Activated T-cell treated with anti-CD3 and anti-CD28 coated beads, Interleukin-2, amount 50 U/mL, for 4 hours (primary cell): ENCODE results near the gene MUC21. TPM values are rescaled to one million over a fixed set of nuclear protein-coding genes. Genes with fewer than 3 reads are reported as not detected.

Source experiments
- ATAC-seq, 2 donors: fragments of 200-7000 bp; cut with Tn5 transposase; one replicate each; pipeline ENCODE4 v1.10.0; 2021
- DNase-seq: peaks from one replicate; pipeline ENCODE4 v3.0.0-alpha.2; 2020
- H3K27me3 Mint-ChIP-seq: one replicate; pipeline ENCODE4 v1.8.0; 2021; ENCODE audit warnings: low read depth, mixed read lengths
- H3K36me3 Mint-ChIP-seq: one replicate; pipeline ENCODE4 v1.8.0; 2022; ENCODE audit warnings: mixed read lengths; ENCODE audit not compliant: insufficient read depth
- H3K4me1 Mint-ChIP-seq: one replicate; pipeline ENCODE4 v1.8.0; 2021; ENCODE audit warnings: low read depth, mixed read lengths
- H3K4me3 Mint-ChIP-seq: one replicate; pipeline ENCODE4 v1.8.0; 2021; ENCODE audit warnings: mild to moderate bottlenecking, moderate library complexity, mixed read lengths
- H3K9me3 Mint-ChIP-seq: one replicate; pipeline ENCODE4 v1.8.0; 2021; ENCODE audit warnings: mixed read lengths
- total RNA-seq, 3 donors: library from RNA; stranded (reverse); gene quantifications; one replicate each; pipeline ENCODE4 v1.2.1, GENCODE V29; 2021

MUC21 gene
- total RNA-seq = not detected

DNA sequence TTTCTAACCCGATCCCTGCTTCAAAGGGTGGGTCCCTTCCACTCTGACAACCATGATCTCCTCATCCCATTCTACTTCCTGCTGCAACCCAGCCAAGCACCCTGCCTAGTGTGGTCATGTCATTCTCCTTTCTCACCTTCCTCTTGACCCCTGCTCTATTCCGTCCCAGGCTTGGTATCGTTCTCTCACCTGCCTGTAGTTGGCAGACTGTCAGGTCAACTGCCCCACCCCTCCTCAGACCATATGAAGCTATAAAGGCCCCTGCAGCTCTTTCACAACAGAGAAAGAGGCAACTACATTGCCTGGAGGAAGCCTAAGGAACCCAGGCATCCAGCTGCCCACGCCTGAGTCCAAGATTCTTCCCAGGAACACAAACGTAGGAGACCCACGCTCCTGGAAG lies at the start of gene MUC21:
Gene MUC21 (plus strand): TSS at position 280 of the 400 bp plus-strand sequence. CDS start 241 bp downstream, outside the sequence.
- H3K36me3 Mint-ChIP-seq = no peaks in the 10 kb centered on the region
- DNase-seq = no peak
- peaks cover 28% of the 10 kb centered on the region for H3K27me3 Mint-ChIP-seq
- no peaks in the 10 kb centered on the region for H3K9me3 Mint-ChIP-seq
- ATAC-seq = no peak
- no peak within 1 kb of the TSS for H3K4me3 Mint-ChIP-seq
- H3K4me1 Mint-ChIP-seq = no peaks in the 10 kb centered on the region

DNA sequence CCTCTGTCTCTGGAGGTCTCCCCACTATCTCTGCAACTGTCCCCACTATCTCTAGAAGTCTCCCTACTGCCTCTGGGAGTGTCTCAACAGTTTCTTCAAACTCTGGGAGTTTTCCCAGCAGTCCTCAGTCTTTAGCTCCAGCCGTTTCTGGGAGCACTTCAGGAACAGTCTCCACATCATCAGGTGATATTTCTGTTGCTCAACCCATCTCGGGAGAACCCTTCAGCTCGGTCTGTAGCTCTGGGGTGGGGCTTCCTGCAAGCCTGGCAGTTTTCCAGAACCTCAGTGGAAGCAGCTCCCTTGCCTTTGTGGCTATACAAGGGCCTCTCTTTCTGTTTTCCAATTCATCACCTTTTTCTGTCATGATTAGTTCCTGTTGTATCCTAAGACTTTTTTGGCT lies 48.5 kb upstream of the MUC21 start:
- no peaks in the 10 kb centered on the region for H3K36me3 Mint-ChIP-seq
- no peaks in the 10 kb centered on the region for H3K4me1 Mint-ChIP-seq
- DNase-seq (no peak), ATAC-seq (no peak)
- H3K4me3 Mint-ChIP-seq = no peak overlapping the region
- peaks cover 17% of the 10 kb centered on the region for H3K27me3 Mint-ChIP-seq
- no peaks in the 10 kb centered on the region for H3K9me3 Mint-ChIP-seq

DNA sequence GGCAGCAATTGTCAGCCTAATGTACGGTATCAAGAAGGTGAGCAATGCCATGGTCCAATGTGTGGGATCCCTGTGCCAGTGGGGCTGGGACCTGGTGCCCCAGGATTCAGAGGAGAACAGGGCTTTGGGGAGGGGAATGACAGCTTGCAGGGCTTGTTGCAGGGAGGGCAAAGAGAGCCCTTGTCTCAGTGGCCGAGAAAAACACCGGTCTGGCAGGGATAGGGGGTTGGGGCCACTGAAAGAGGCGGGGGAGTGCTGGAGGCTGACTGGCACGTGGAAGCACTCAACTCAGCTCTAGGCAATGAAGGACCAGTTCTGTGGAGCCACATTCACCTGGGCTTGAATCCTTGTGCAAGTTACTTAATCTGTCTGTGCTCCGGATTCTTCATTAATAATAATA lies 46.3 kb upstream of the MUC21 start:
- no peak overlapping the region for H3K4me3 Mint-ChIP-seq
- H3K4me1 Mint-ChIP-seq = no peaks in the 10 kb centered on the region
- no peak for ATAC-seq
- H3K27me3 Mint-ChIP-seq = peaks cover 34% of the 10 kb centered on the region
- no peaks in the 10 kb centered on the region for H3K9me3 Mint-ChIP-seq
- no peak for DNase-seq
- H3K36me3 Mint-ChIP-seq = no peaks in the 10 kb centered on the region

DNA sequence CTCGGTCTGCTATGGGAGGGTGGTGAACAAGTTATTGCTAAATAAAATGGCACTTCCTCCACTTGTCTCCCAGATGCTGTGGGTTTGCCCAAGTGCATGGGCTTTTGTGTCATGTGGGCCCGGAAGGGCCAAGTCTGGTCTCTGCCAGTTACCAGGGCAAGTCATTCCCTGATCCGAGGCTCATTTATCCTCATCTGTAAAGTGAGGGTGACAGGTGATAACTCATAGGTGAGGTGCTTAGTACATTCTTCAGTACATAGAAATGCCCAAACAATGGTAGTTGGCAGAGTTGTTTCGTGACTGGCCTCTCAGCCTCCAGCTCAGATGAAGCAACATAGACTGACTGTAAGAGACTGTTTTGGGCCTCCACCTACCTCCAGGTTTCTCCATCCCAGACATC lies 44.8 kb upstream of the MUC21 start:
- no peaks in the 10 kb centered on the region for H3K4me1 Mint-ChIP-seq
- H3K4me3 Mint-ChIP-seq = no peak overlapping the region
- no peaks in the 10 kb centered on the region for H3K36me3 Mint-ChIP-seq
- DNase-seq (no peak), ATAC-seq (no peak)
- H3K9me3 Mint-ChIP-seq = no peaks in the 10 kb centered on the region
- peaks cover 48% of the 10 kb centered on the region for H3K27me3 Mint-ChIP-seq

DNA sequence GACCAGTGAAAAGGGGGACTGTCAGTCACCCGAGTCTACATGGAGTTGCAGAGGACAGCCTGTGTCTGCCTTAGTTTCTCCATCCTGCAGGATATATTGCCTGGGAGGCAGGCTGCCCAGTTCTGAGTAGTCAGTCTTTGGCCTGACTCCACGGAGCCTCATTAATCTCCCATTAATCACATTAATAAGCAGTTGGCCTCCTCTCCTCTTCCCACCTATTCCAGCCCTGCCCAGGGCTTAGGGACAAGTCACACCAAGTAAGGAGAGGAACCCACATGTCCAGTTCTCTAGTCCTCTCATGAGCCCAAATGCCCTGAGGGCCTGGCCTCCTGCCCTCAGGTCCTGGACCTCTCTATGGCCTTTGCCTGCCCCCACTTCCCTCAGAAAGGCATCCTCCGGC lies 44.0 kb upstream of the MUC21 start:
- Mint-ChIP-seq H3K4me1 (no peaks in the 10 kb centered on the region), H3K4me3 (no peak overlapping the region)
- DNase-seq = no peak

DNA sequence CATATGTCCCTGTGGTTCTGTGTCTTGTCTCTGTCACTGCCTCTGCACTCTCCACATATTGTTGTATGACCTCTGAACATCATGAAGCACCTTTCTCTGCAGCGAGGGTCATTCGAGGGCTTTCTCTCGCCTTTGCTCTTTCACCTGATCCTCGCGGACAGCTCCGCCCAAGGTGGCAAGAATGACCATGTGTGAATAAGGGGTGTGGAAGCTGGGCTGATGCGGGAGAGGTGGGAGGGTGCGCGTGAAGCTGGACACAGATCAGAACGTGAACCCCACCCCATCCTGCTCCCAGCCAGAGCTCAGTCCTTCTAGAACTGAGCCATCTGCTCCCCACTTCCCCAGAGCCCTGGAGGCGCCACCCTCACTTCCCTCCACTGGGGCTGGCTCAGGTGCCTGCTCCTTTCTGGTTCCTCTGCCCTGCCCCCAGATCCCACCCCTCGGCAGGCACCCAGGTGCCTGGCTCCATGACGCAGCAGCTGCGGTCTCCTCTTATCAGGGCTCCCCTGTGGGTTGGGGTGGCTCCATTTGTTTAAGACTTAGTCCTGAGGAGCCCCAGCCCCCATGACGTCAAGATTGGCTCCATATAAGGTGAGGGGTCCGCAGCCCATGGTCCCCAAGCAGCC lies 43.0 kb upstream of the MUC21 start, which contains the start of gene MUCL3:
Gene MUCL3 (plus strand): TSS at position 613 of the 626 bp plus-strand sequence. CDS start 27 bp downstream, outside the sequence.
- no peaks in the 10 kb centered on the region for H3K9me3 Mint-ChIP-seq
- H3K27me3 Mint-ChIP-seq = peaks cover 60% of the 10 kb centered on the region
- ATAC-seq = no peak
- H3K36me3 Mint-ChIP-seq = no peaks in the 10 kb centered on the region
- no peak for DNase-seq
- no peak within 1 kb of the TSS for H3K4me3 Mint-ChIP-seq
- H3K4me1 Mint-ChIP-seq = no peaks in the 10 kb centered on the region

More for the DNA sequence above, 44.0 kb upstream of the MUC21 start:
- ATAC-seq = no peak
- Mint-ChIP-seq H3K9me3 (no peaks in the 10 kb centered on the region), H3K27me3 (peaks cover 53% of the 10 kb centered on the region), H3K36me3 (no peaks in the 10 kb centered on the region)

DNA sequence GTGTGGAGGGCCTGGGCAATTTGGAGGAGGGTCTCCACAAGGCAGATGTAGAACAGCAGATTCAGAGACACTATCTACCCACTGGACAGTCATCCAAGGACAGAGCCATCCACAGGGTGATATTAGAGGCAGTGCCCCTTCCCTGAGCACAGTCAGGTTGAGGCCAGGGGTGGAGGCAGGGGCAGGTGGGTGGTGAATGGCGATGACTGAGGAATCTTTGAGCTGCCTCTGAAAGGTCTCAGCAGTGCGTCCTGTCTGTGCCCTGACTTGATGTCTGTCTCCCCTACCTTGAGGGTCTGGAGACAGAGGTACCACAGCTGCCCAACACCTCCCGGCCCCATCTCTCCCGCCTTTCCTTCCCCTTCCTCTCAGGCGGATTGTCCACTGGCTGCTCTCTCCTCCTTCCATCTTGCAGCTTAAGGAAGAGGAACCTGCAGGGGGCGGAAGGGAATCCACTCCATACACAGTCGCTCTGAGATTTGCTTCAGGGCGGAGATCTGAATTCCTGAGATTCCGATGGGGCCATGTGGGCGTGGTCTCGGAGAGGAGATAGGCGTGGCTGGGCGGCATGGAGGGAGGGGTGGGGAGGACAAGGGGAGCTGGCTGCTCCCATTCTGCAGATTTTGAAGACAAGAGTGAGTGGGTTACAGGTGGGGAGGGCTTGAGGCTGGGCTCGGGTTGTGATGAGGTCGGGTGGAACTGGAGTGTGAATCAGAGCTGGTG lies 41.0 kb upstream of the MUC21 start:
- DNase-seq = no peak
- H3K9me3 Mint-ChIP-seq = no peaks in the 10 kb centered on the region

DNA sequence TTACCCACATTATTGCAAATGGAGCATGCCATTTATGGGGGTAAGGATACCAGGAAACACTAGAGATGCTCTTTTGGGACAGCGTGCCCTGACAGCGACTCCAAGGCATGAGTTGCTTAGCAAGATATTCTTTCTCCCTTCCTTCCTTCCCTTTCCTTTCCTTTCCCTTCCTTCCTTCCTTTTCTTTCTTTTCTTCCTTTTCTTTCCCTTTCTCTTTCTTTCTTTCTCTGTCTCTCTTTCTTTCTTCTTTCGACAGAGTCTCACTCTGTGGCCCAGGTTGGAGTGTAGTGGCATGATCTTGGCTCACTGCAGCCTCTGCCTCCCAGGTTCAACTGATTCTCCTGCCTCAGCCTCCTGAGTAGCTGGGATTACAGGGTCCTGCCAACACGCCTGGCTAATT lies 39.5 kb upstream of the MUC21 start:
- no peak for ATAC-seq
- Mint-ChIP-seq H3K4me3 (no peak overlapping the region), H3K4me1 (no peaks in the 10 kb centered on the region), H3K27me3 (peaks cover 74% of the 10 kb centered on the region), H3K36me3 (no peaks in the 10 kb centered on the region), H3K9me3 (no peaks in the 10 kb centered on the region)
- DNase-seq = no peak

More for the DNA sequence above, 41.0 kb upstream of the MUC21 start:
- Mint-ChIP-seq H3K36me3 (no peaks in the 10 kb centered on the region), H3K4me3 (no peak overlapping the region), H3K4me1 (no peaks in the 10 kb centered on the region), H3K27me3 (peaks cover 62% of the 10 kb centered on the region)
- peak in 1 of 2 donors; percentile 18 for ATAC-seq

DNA sequence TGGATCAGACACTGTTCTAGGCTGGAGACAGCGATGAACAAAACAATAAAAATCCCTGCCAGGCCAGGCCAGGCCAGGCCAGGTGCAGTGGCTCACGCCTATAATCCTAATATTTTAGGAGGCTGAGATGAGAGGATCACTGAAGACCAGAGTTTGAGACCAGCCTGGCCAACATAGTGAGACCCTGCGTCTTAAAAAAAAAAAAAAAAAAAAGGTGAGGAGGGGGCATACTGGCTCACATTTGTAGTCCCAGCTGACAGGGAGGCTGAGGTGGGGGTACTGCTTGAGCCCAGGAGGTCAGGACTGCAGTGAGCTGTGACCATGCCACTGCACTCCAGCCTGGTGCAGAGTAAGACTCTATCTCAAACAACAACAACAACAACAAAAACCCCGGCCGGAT lies 38.2 kb upstream of the MUC21 start:
- Mint-ChIP-seq H3K4me1 (no peaks in the 10 kb centered on the region), H3K9me3 (no peaks in the 10 kb centered on the region), H3K27me3 (peaks cover 74% of the 10 kb centered on the region), H3K36me3 (no peaks in the 10 kb centered on the region), H3K4me3 (no peak overlapping the region)
- DNase-seq = no peak
- no peak for ATAC-seq

DNA sequence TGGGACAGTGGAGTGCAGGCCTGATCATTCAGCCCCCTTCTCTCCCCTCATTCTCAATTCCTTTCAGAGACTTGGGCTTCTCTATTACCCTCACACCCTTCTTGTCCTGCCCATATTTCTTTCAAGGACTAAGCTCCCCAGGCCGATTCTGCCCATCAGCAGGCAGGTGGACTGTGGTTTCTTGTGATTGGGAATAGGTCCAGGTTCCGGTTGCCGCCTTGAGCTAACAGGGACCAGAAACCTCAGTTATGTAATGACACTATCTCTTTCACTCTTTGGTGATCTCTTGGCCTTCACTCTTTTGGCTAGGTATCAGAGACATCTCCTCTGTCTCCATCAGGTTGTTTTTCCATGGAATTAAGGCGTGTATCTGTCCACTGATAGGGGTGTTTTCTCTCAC lies 36.3 kb upstream of the MUC21 start:
- Mint-ChIP-seq H3K9me3 (no peaks in the 10 kb centered on the region), H3K27me3 (peaks cover 69% of the 10 kb centered on the region), H3K36me3 (no peaks in the 10 kb centered on the region), H3K4me3 (no peak overlapping the region), H3K4me1 (no peaks in the 10 kb centered on the region)
- ATAC-seq (no peak), DNase-seq (no peak)

DNA sequence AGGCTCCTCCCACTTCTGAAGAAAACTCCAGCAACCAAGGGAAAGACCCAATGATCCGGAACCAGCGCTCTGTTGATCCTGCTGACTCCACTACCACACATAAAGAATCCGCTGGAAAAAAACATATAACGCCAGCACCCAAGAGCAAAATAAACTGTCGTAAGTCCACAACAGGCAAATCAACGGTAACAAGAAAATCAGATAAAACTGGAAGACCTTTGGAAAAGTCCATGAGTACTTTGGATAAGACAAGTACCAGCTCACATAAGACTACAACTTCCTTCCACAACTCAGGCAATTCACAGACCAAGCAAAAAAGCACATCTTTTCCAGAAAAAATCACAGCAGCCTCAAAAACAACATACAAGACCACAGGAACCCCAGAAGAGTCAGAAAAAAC lies 34.7 kb upstream of the MUC21 start:
- Mint-ChIP-seq H3K36me3 (no peaks in the 10 kb centered on the region), H3K9me3 (no peaks in the 10 kb centered on the region), H3K4me3 (no peak overlapping the region), H3K27me3 (peaks cover 58% of the 10 kb centered on the region), H3K4me1 (no peaks in the 10 kb centered on the region)
- no peak for DNase-seq
- no peak for ATAC-seq

DNA sequence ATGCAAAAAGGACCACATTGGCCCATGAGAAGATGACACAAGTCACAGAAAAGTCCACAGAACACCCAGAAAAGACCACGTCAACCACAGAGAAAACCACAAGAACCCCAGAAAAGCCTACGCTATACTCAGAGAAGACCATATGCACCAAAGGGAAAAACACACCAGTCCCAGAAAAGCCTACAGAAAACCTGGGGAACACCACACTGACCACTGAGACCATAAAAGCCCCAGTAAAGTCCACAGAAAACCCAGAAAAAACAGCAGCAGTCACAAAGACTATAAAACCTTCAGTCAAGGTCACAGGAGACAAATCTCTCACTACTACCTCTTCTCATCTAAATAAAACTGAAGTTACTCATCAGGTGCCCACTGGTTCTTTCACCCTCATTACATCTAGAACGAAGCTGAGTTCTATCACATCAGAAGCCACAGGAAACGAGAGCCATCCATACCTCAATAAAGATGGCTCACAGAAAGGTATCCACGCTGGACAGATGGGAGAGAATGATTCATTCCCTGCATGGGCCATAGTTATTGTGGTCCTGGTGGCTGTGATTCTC lies 31.5 kb upstream of the MUC21 start:
- H3K4me3 Mint-ChIP-seq = no peak overlapping the region
- peaks cover 39% of the 10 kb centered on the region for H3K27me3 Mint-ChIP-seq
- no peaks in the 10 kb centered on the region for H3K9me3 Mint-ChIP-seq

DNA sequence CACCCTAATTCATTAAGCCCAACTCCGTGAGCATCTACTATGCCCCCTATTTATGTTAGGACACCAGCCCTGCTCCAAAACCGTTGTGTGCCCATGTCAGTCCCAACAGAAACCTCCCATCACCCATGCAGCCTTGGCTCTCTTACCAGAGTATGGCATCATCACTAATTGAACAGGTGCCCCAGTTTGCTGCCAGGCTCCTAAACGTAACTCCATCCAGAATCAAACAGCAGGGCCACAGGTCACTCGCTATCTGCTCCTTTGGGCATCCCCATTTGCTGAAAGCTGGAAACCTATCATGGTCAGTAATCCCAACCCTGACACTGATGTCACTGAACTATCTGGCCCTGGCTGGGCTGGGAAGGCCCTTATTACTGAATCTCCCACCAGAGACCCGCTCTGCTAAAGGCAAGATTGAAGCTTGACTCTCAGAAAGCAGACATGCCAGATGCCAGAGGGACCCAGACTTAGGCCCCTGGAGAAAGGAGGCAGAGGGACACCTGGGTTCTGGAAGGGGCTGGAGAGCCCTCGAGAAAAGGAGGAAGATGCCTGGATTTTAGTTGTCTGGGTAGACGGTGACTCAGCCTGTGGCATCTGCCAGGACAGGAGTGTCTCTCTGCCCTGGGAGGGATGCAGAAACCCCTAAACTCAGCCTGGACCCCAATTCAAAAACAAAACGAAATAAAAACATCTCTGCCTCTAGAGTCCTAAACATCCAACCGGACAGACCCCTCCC lies 28.7 kb upstream of the MUC21 start:
- no peak for ATAC-seq
- DNase-seq = no peak
- Mint-ChIP-seq H3K36me3 (no peaks in the 10 kb centered on the region), H3K4me3 (peak overlapping the region; percentile 78), H3K9me3 (no peaks in the 10 kb centered on the region), H3K27me3 (peaks cover 22% of the 10 kb centered on the region), H3K4me1 (peaks cover 15% of the 10 kb centered on the region)

More for the DNA sequence above, 31.5 kb upstream of the MUC21 start:
- ATAC-seq = no peak
- peaks cover 13% of the 10 kb centered on the region for H3K4me1 Mint-ChIP-seq
- H3K36me3 Mint-ChIP-seq = no peaks in the 10 kb centered on the region
- no peak for DNase-seq

DNA sequence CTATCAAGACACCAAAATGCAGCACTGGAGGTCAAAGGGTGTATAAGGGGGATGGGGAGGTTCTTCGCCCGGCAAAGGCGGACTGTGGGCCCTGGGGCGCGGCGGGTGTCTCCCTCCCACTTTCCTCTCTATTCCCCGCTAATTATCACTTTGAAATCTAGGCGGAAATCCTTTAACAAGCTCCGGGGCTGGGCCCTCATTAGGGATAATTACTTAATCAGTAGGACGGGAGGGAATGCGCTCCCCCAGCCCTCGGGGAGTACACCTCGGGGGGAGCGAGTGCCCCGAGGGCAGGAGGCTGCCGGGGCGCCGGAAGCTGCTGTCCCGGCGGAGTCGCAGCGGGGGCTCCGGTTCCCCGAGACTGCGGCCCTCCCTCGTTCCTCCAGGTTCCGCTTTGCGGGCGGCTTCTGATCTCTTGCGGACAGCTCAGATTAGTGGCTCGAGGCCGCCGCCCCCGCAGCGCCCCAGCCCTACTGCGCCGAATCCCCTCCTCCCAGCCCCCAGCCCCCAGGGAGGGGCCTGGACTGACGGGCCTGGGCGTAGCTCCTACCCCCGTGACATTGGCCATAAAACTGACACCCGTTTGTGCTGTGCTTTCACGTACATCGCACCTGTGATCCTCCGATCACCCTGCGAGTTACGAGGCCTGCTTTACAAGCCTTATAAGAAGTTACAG lies 28.0 kb upstream of the MUC21 start:
- peaks cover 18% of the 10 kb centered on the region for H3K27me3 Mint-ChIP-seq
- no peaks in the 10 kb centered on the region for H3K9me3 Mint-ChIP-seq
- no peaks in the 10 kb centered on the region for H3K36me3 Mint-ChIP-seq
- ATAC-seq (peak; percentile 94 to 97), DNase-seq (peak; percentile 59)
- peak overlapping the region; percentile 78 for H3K4me3 Mint-ChIP-seq
- H3K4me1 Mint-ChIP-seq = peaks cover 15% of the 10 kb centered on the region
